ENCODE measurements around the gene CUL2.

GRCh38 chr10:35011771-35012191, 78.4 kb downstream of the CUL2 start:
- TF ChIP-seq CTCF (IDR thresholded peaks at IDR 0.05) = no peak
- no peak for TF ChIP-seq TEAD4 (IDR thresholded peaks at IDR 0.05; ENCODE audit: borderline replicate concordance, insufficient read depth)
- TF ChIP-seq JUND (IDR thresholded peaks at IDR 0.05) = no peak
- no peak for TF ChIP-seq SMC3 (IDR thresholded peaks at IDR 0.05; ENCODE audit: low read depth, low read length)
- no peak for TF ChIP-seq TCF12 (IDR thresholded peaks at IDR 0.05)
- TF ChIP-seq USF2 (IDR thresholded peaks at IDR 0.05; ENCODE audit: borderline replicate concordance, low read depth, low read length) = no peak
- TF ChIP-seq ZBTB33 (IDR thresholded peaks at IDR 0.05; ENCODE audit: borderline replicate concordance, low read depth) = no peak
- TF ChIP-seq YY1 (IDR thresholded peaks at IDR 0.05; ENCODE audit: low read depth) = no peak
- no peak for TF ChIP-seq CHD2 (IDR thresholded peaks at IDR 0.05; ENCODE audit: low read length, partially characterized antibody)

Measured in SK-N-SH (cell line).